ENCODE data around the gene TRAPPC8.
"Not testable (repeated sequence)": the region's sequence is repeated elsewhere in the genome, so short reads cannot be mapped to it uniquely, and the experiment has no call there.

The TRAPPC8 gene

GRCh38 chr18:31950583-31950982 is 7.7 kb upstream of the TRAPPC8 start:
- Histone ChIP-seq H3K9me3 (ENCODE audit: control insufficient read depth, low read length) (no peaks in the 10 kb centered on the region), H3K4ac (ENCODE audit: low read depth in 1 of 2, low read length in 2 of 2) (no peak overlapping the region), H3K9ac (ENCODE audit: low read length) (no peak overlapping the region), H4K8ac (ENCODE audit: low read length) (no peak overlapping the region), H3K14ac (ENCODE audit: low read length in 2 of 2) (no peak overlapping the region), H3K4me1 (ENCODE audit: control insufficient read depth, insufficient read depth, low read depth, low read length) (no peaks in the 10 kb centered on the region), H2BK15ac (ENCODE audit: low read depth, poor library complexity, severe bottlenecking) (no peak overlapping the region), H3K27me3 (ENCODE audit: control insufficient read depth in 1 of 2, insufficient read depth in 1 of 2, low read length in 2 of 2) (no peaks in the 10 kb centered on the region), H4K91ac (ENCODE audit: low read length) (no peak overlapping the region), H2AK5ac (ENCODE audit: low read length, severe bottlenecking) (no peak overlapping the region), H3K79me1 (replicated peaks; ENCODE audit: low read length, poor library complexity, severe bottlenecking) (no peaks in the 10 kb centered on the region), H2BK120ac (ENCODE audit: low read depth, low read length) (no peak overlapping the region), H2BK5ac (ENCODE audit: low read depth, low read length, poor library complexity, severe bottlenecking) (no peak overlapping the region), H3K27ac (ENCODE audit: low read length, poor library complexity, severe bottlenecking) (no peak overlapping the region), H2BK12ac (ENCODE audit: low read length in 2 of 2) (no peak overlapping the region), H3K18ac (ENCODE audit: low read depth in 1 of 2, low read length in 2 of 2) (no peak overlapping the region), H2AFZ (ENCODE audit: low read depth, low read length) (no peak overlapping the region), H3K4me3 (ENCODE audit: insufficient read depth in 1 of 2, low read depth in 1 of 2, low read length in 2 of 2) (no peak overlapping the region), H3K4me2 (ENCODE audit: low read length, poor library complexity, severe bottlenecking) (no peak overlapping the region), H3K36me3 (ENCODE audit: control insufficient read depth in 1 of 2, insufficient read depth in 2 of 2, low read depth in 1 of 2, low read length in 2 of 2) (no peaks in the 10 kb centered on the region), H3K23ac (ENCODE audit: low read length in 2 of 2) (no peak overlapping the region)
- DNase-seq = no peak
- 91% methylated on average over 3 of the region's 3 CpGs for WGBS

DNA sequence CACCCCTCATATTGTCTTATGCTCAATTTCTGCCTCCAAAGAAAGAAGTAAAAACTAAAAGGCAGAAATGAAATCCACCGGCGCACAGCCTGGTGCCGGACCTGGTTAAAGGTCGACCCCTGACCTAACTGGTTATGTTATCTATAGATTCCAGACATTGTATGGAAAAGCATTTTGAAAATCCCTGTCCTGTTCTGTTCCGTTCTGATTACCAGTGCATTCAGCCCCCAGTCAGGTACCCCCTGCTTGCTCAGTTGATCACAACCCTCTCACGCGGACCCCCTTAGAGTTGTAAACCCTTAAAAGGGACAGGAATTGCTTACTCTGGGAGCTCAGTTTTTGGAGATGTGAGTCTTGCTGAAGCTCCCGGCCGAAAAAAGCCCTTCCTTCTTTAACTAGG is 5.4 kb upstream of the TRAPPC8 start:
- H2AFZ ChIP-seq (ENCODE audit: low read depth, low read length); H3K18ac ChIP-seq (ENCODE audit: low read depth in 1 of 2, low read length in 2 of 2); H3K27ac ChIP-seq (ENCODE audit: low read length, poor library complexity, severe bottlenecking); H2BK120ac ChIP-seq (ENCODE audit: low read depth, low read length); H3K4me3 ChIP-seq (ENCODE audit: insufficient read depth in 1 of 2, low read depth in 1 of 2, low read length in 2 of 2); DNase-seq; H3K36me3 ChIP-seq (ENCODE audit: control insufficient read depth in 1 of 2, insufficient read depth in 2 of 2, low read depth in 1 of 2, low read length in 2 of 2); H4K91ac ChIP-seq (ENCODE audit: low read length); H3K14ac ChIP-seq (ENCODE audit: low read length in 2 of 2); H2AK5ac ChIP-seq (ENCODE audit: low read length, severe bottlenecking); H2BK15ac ChIP-seq (ENCODE audit: low read depth, poor library complexity, severe bottlenecking); H3K4me2 ChIP-seq (ENCODE audit: low read length, poor library complexity, severe bottlenecking); H3K79me1 ChIP-seq (replicated peaks; ENCODE audit: low read length, poor library complexity, severe bottlenecking); H3K9ac ChIP-seq (ENCODE audit: low read length); H2BK5ac ChIP-seq (ENCODE audit: low read depth, low read length, poor library complexity, severe bottlenecking); H4K8ac ChIP-seq (ENCODE audit: low read length); H3K9me3 ChIP-seq (ENCODE audit: control insufficient read depth, low read length); H3K27me3 ChIP-seq (ENCODE audit: control insufficient read depth in 1 of 2, insufficient read depth in 1 of 2, low read length in 2 of 2); H2BK12ac ChIP-seq (ENCODE audit: low read length in 2 of 2); H3K4ac ChIP-seq (ENCODE audit: low read depth in 1 of 2, low read length in 2 of 2); H3K4me1 ChIP-seq (ENCODE audit: control insufficient read depth, insufficient read depth, low read depth, low read length); H3K23ac ChIP-seq (ENCODE audit: low read length in 2 of 2): not testable (repeated sequence)
- 93% methylated on average over 9 of the region's 9 CpGs for WGBS

- no peak overlapping the region for H2BK12ac ChIP-seq (ENCODE audit: low read length in 2 of 2)
- H2BK15ac ChIP-seq (ENCODE audit: low read depth, poor library complexity, severe bottlenecking) = no peak overlapping the region
- H3K9ac ChIP-seq (ENCODE audit: low read length) = no peak overlapping the region
- no peak overlapping the region for H3K27ac ChIP-seq (ENCODE audit: low read length, poor library complexity, severe bottlenecking)
- no peaks in the 10 kb centered on the region for H3K9me3 ChIP-seq (ENCODE audit: control insufficient read depth, low read length)
- no peak overlapping the region for H3K4ac ChIP-seq (ENCODE audit: low read depth in 1 of 2, low read length in 2 of 2)
- H3K23ac ChIP-seq (ENCODE audit: low read length in 2 of 2) = no peak overlapping the region
- no peak overlapping the region for H2AFZ ChIP-seq (ENCODE audit: low read depth, low read length)
- H2AK5ac ChIP-seq (ENCODE audit: low read length, severe bottlenecking) = no peak overlapping the region
- H3K18ac ChIP-seq (ENCODE audit: low read depth in 1 of 2, low read length in 2 of 2) = no peak overlapping the region
- no peaks in the 10 kb centered on the region for H3K27me3 ChIP-seq (ENCODE audit: control insufficient read depth in 1 of 2, insufficient read depth in 1 of 2, low read length in 2 of 2)
- no peak overlapping the region for H4K91ac ChIP-seq (ENCODE audit: low read length)
- no peaks in the 10 kb centered on the region for H3K4me1 ChIP-seq (ENCODE audit: control insufficient read depth, insufficient read depth, low read depth, low read length)
- H3K14ac ChIP-seq (ENCODE audit: low read length in 2 of 2) = no peak overlapping the region
- H3K36me3 ChIP-seq (ENCODE audit: control insufficient read depth in 1 of 2, insufficient read depth in 2 of 2, low read depth in 1 of 2, low read length in 2 of 2) = no peaks in the 10 kb centered on the region
- WGBS = 96% methylated on average over 8 of the region's 8 CpGs
- H3K79me1 ChIP-seq (replicated peaks; ENCODE audit: low read length, poor library complexity, severe bottlenecking) = no peaks in the 10 kb centered on the region
- no peak overlapping the region for H3K4me2 ChIP-seq (ENCODE audit: low read length, poor library complexity, severe bottlenecking)
- H4K8ac ChIP-seq (ENCODE audit: low read length) = no peak overlapping the region
- H3K4me3 ChIP-seq (ENCODE audit: insufficient read depth in 1 of 2, low read depth in 1 of 2, low read length in 2 of 2) = no peak overlapping the region
- no peak overlapping the region for H2BK5ac ChIP-seq (ENCODE audit: low read depth, low read length, poor library complexity, severe bottlenecking)
- no peak overlapping the region for H2BK120ac ChIP-seq (ENCODE audit: low read depth, low read length)
- no peak for DNase-seq
Measured at GRCh38 chr18:31946305-31947046, 3.5 kb upstream of the TRAPPC8 start.

DNA sequence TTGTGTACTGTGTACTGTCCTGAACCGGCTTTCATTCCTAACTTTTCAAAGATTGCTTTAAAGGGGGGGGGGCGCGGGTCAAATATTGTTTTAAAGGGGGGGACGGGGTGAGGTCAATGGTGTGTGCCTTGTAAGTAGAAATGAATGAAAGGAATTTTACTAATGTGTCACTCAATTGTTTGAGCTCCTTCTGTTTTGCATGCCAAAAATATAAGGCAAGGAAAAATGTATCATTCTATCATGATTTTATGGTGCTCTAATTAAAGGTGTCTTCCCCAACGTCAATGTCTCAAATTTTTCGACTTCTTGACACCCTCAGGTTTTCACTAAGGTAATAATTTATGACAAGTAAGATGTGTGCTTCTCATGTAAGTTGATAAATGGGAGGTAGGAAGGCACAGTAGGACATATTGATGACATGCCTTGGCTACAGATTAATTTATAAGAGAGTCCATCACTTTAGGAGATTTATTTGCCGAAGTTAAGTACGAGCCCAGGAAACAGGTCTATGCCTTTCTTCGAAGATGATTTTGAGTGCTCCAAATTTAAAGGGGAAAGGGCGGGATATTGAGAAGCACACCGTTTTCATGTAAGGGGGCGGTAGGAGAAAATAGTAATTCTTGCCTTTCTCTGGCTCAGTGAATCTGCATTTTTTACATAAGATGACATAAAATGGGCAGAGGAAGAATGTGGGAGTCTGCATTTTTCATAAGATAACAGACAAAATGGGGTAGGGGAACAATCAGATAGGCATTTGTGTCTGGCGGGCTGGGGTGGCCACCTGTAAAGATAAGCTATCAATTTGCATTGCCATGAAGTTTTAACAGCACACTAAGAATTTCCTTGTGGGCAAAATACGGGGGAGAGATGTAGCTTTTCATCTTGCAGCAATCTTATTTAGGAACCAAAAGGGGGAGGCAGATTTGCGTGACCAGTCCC is 1.2 kb upstream of the TRAPPC8 start:
- H2BK12ac ChIP-seq (ENCODE audit: low read length in 2 of 2) = no peak overlapping the region
- H3K4me3 ChIP-seq (ENCODE audit: insufficient read depth in 1 of 2, low read depth in 1 of 2, low read length in 2 of 2) = peak overlapping the region; percentile 64 to 90
- H3K27me3 ChIP-seq (ENCODE audit: control insufficient read depth in 1 of 2, insufficient read depth in 1 of 2, low read length in 2 of 2) = no peaks in the 10 kb centered on the region
- H2BK5ac ChIP-seq (ENCODE audit: low read depth, low read length, poor library complexity, severe bottlenecking) = no peak overlapping the region
- H4K8ac ChIP-seq (ENCODE audit: low read length) = no peak overlapping the region
- H3K4me1 ChIP-seq (ENCODE audit: control insufficient read depth, insufficient read depth, low read depth, low read length) = peaks cover 6% of the 10 kb centered on the region
- no peak overlapping the region for H3K4ac ChIP-seq (ENCODE audit: low read depth in 1 of 2, low read length in 2 of 2)
- peak overlapping the region; percentile 77 for H3K27ac ChIP-seq (ENCODE audit: low read length, poor library complexity, severe bottlenecking)
- no peak overlapping the region for H2BK15ac ChIP-seq (ENCODE audit: low read depth, poor library complexity, severe bottlenecking)
- peak overlapping the region; percentile 74 for H3K9ac ChIP-seq (ENCODE audit: low read length)
- H3K14ac ChIP-seq (ENCODE audit: low read length in 2 of 2) = no peak overlapping the region
- H3K23ac ChIP-seq (ENCODE audit: low read length in 2 of 2) = no peak overlapping the region
- no peaks in the 10 kb centered on the region for H3K79me1 ChIP-seq (replicated peaks; ENCODE audit: low read length, poor library complexity, severe bottlenecking)
- H3K9me3 ChIP-seq (ENCODE audit: control insufficient read depth, low read length) = no peaks in the 10 kb centered on the region
- WGBS = 29% methylated on average over 10 of the region's 15 CpGs
- H2BK120ac ChIP-seq (ENCODE audit: low read depth, low read length) = no peak overlapping the region
- peak overlapping the region; percentile 49 for H2AFZ ChIP-seq (ENCODE audit: low read depth, low read length)
- H4K91ac ChIP-seq (ENCODE audit: low read length) = no peak overlapping the region
- no peak overlapping the region for H3K18ac ChIP-seq (ENCODE audit: low read depth in 1 of 2, low read length in 2 of 2)
- no peak overlapping the region for H2AK5ac ChIP-seq (ENCODE audit: low read length, severe bottlenecking)
- peak overlapping the region; percentile 69 for H3K4me2 ChIP-seq (ENCODE audit: low read length, poor library complexity, severe bottlenecking)
- H3K36me3 ChIP-seq (ENCODE audit: control insufficient read depth in 1 of 2, insufficient read depth in 2 of 2, low read depth in 1 of 2, low read length in 2 of 2) = no peaks in the 10 kb centered on the region
- no peak for DNase-seq
